Measurements from ENCODE around the gene H3-3A. TPM values are rescaled to one million over a fixed set of nuclear protein-coding genes. Genes with fewer than 3 reads are reported as not detected.

The H3-3A gene
- total RNA-seq, 4 donors from 2014 or later: 309 to 383 (median 364) TPM

GRCh38 chr1:226041419-226041818, 21.1 kb upstream of the H3-3A start:
- Histone ChIP-seq H3K4me3 (no peak overlapping the region), H3K36me3 (no peaks in the 10 kb centered on the region), H3K27ac (no peak overlapping the region), H3K4me1 (no peaks in the 10 kb centered on the region), H3K27me3 (no peaks in the 10 kb centered on the region), H3K9me3 (no peaks in the 10 kb centered on the region)
- WGBS, 2 donors (ENCODE audit: low coverage in 1 of 2): 55% methylated on average over 1 of the region's 1 CpG; no CpG with 5 or more reads in 1 of the 2 donors
- ATAC-seq: no peak
- TF ChIP-seq POLR2AphosphoS5 (IDR thresholded peaks at IDR 0.05): no peak
- TF ChIP-seq EP300 (IDR thresholded peaks at IDR 0.05): no peak
- TF ChIP-seq POLR2A (IDR thresholded peaks at IDR 0.05): no peak
- no peak for TF ChIP-seq CTCF (IDR thresholded peaks at IDR 0.05)

- 69% methylated on average over 3 to 4 of the region's 4 CpGs for WGBS, 2 donors (ENCODE audit: low coverage in 1 of 2)
- no peak for ATAC-seq
- H3K4me3 ChIP-seq: no peak overlapping the region
- H3K27ac ChIP-seq: no peak overlapping the region
- no peaks in the 10 kb centered on the region for H3K9me3 ChIP-seq
- TF ChIP-seq POLR2AphosphoS5 (IDR thresholded peaks at IDR 0.05) (no peak), POLR2A (IDR thresholded peaks at IDR 0.05) (no peak), CTCF (IDR thresholded peaks at IDR 0.05) (no peak), EP300 (IDR thresholded peaks at IDR 0.05) (no peak)
- H3K4me1 ChIP-seq: no peaks in the 10 kb centered on the region
- H3K27me3 ChIP-seq: no peaks in the 10 kb centered on the region
- H3K36me3 ChIP-seq: no peaks in the 10 kb centered on the region
Observed at GRCh38 chr1:226044514-226045101, 17.9 kb upstream of the H3-3A start.

DNA sequence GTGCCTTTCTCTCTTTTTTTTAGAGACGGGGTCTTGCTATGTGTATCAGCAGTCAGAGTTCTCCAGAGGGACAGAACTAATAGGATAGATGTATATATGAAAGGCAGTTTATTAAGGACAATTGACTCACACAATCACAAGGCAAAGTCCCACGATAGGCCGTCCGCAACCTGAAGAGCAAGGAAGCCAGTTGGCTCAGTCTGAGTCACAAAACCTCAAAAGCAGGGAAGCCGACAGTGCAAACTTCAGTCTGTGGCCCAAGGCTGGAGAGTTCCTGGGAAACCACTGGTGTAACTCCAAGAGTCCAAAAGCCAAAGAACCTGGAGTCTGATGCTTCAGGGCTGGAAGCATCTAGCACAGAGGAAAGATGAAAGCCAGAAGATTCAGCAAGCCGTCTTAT, 16.3 kb upstream of the H3-3A start:
- Histone ChIP-seq H3K36me3 (no peaks in the 10 kb centered on the region), H3K4me3 (no peak overlapping the region), H3K4me1 (no peaks in the 10 kb centered on the region), H3K27me3 (no peaks in the 10 kb centered on the region), H3K27ac (no peak overlapping the region), H3K9me3 (no peaks in the 10 kb centered on the region)
- no peak for ATAC-seq
- TF ChIP-seq CTCF (IDR thresholded peaks at IDR 0.05) (no peak), POLR2AphosphoS5 (IDR thresholded peaks at IDR 0.05) (no peak), EP300 (IDR thresholded peaks at IDR 0.05) (no peak), POLR2A (IDR thresholded peaks at IDR 0.05) (no peak)
- 81 to 88% methylated on average over 3 to 6 of the region's 6 CpGs for WGBS, 2 donors (ENCODE audit: low coverage in 1 of 2)

GRCh38 chr1:226047495-226047894, 15.0 kb upstream of the H3-3A start:
- TF ChIP-seq EP300 (IDR thresholded peaks at IDR 0.05) (no peak), CTCF (IDR thresholded peaks at IDR 0.05) (no peak), POLR2AphosphoS5 (IDR thresholded peaks at IDR 0.05) (no peak), POLR2A (IDR thresholded peaks at IDR 0.05) (no peak)
- H3K4me1 ChIP-seq: no peaks in the 10 kb centered on the region
- H3K36me3 ChIP-seq: no peaks in the 10 kb centered on the region
- WGBS, 2 donors (ENCODE audit: low coverage in 1 of 2): 38% methylated on average over 1 of the region's 1 CpG; no CpG with 5 or more reads in 1 of the 2 donors
- no peak for ATAC-seq
- no peaks in the 10 kb centered on the region for H3K9me3 ChIP-seq
- H3K4me3 ChIP-seq: no peak overlapping the region
- no peak overlapping the region for H3K27ac ChIP-seq
- H3K27me3 ChIP-seq: no peaks in the 10 kb centered on the region

GRCh38 chr1:226048886-226049285, 13.6 kb upstream of the H3-3A start:
- Histone ChIP-seq H3K27ac (no peak overlapping the region), H3K36me3 (no peaks in the 10 kb centered on the region), H3K4me3 (no peak overlapping the region), H3K27me3 (no peaks in the 10 kb centered on the region), H3K9me3 (no peaks in the 10 kb centered on the region), H3K4me1 (no peaks in the 10 kb centered on the region)
- 71 to 75% methylated on average over 1 of the region's 1 CpG for WGBS, 2 donors (ENCODE audit: low coverage in 1 of 2)
- TF ChIP-seq EP300 (IDR thresholded peaks at IDR 0.05): no peak
- TF ChIP-seq POLR2A (IDR thresholded peaks at IDR 0.05): no peak
- no peak for TF ChIP-seq POLR2AphosphoS5 (IDR thresholded peaks at IDR 0.05)
- no peak for TF ChIP-seq CTCF (IDR thresholded peaks at IDR 0.05)
- no peak for ATAC-seq
